ENCODE data around the gene CDC45.

CDC45 gene

DNA sequence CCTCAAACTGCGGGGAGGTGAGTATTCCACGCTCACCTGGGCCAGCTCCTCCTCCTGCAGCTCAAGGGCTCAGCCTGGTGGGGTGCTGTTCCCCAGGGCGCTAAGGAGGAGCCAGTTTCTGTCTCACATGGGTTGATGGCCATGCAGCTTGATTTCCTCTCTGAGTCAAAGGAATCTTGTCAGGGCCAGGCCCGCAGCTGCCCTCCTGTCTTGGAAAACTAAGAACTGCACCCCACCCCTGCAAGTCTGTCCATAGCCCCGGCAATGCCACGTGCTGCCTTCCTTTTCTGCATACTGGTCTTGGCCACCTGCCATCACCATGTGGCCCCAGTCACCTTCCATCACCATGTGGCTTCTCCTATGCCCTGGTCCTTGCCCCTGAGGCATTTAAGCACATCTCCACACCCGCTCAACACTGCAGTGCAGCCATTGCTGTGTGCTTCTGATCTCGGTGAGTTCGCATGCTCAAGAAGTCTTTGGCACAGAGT, 79.6 kb downstream of the CDC45 start:
- no peak for DNase-seq (ENCODE audit: low read depth, low spot score)

DNA sequence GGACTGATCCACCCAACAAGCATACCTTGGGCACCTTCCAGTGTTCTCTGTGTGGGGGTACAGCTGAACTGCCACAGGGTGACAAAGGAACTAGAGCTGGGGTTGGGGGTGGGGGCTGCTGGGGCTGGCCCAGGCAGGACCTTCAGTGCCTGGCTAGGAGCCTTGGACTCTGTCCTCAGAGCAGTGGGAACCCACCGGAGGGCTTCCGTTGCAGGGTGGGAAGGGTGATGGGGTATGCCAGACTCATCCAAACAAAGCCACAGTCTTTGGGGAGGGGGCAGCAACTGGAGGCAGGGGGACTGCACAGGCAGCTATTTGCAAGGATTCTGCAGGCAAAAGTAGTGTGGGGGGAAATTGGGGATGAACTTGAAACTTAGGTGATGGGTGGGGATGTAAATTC, 80.2 kb downstream of the CDC45 start:
- DNase-seq (ENCODE audit: low read depth, low spot score), result no peak

DNA sequence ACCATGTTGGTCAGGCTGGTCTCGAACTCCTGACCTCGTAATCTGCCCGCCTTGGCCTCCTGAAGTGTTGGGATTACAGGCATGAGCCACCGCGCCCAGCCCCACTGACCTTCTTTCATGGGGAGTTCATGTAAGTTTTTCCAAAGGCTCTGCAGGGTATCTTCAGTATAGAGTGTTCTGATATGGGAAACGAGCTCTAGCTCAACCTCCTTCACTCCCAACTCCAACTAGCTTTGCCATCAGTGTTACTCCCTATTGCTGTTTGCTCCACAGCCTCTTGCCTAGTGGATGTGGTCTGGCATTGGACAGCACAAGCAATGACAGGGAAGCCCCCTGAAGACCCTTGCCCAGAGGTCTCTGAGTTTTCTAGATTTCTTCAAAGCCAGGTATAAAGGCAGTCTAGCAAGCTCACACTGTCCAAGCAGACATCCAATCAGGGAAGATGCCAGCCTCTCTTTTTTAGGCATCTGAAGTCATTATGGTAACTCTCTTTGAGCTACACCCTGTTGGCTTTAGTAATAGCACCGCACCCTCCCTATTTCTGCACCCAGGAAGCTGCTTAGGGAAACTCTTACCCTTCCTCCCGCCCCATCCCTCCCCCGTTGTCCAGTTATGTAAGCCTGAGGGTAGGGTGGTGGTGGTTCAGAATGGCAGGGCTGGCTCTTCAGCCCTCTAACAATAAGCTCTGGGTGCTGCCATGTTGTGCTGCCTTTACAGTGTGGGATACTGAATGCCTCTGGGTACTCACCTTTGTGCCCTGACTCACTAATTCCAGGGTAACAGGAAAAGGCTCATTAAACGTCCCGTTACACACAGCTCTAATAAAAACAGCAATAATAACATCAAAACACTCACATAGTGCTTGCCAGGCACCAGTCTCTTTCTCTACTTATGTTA, 85.9 kb downstream of the CDC45 start:
- DNase-seq (ENCODE audit: low read depth, low spot score), result no peak

DNA sequence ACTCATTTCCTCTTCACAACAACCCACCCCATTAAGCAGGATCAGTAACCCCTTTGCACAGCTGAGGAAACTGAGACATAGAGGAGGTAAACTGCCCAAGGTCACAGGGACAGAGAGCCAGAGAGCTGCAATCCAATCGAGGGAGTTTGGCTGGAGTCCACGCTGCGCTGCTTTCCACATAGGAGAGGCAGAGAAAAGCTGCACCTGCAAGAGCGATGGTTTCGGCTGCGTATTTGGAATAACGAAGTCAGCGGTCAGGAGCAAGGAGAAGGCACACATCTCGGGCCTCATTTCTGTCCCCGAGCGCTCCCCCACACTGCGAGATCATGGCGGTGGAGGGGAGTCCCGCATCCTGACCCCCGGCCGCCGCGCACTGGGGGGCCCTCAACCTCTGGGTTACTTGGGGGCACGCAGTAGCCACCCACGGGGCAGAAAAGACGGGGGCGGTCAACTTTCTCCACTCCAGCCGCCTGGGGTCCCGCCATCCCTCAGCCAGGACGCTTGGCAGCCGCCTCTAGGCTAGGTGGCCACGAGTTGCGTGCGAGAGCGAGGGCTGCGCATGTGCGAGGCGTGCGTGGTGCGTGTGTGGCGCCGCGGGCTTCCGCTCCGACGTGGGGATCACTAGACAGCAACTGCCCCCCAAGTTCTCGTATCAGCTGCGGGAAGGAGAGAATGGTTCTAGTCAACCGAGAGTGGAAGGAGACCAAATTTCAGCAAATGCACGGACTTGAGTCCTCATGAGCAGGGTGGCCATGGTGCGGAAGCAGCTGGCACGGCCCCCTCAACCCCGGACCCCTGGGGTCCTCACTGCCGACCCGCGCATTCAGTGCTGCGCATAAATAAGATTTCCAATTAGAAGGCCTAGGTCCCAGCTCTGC, 86.8 kb downstream of the CDC45 start:
- no peak for DNase-seq (ENCODE audit: low read depth, low spot score)

DNA sequence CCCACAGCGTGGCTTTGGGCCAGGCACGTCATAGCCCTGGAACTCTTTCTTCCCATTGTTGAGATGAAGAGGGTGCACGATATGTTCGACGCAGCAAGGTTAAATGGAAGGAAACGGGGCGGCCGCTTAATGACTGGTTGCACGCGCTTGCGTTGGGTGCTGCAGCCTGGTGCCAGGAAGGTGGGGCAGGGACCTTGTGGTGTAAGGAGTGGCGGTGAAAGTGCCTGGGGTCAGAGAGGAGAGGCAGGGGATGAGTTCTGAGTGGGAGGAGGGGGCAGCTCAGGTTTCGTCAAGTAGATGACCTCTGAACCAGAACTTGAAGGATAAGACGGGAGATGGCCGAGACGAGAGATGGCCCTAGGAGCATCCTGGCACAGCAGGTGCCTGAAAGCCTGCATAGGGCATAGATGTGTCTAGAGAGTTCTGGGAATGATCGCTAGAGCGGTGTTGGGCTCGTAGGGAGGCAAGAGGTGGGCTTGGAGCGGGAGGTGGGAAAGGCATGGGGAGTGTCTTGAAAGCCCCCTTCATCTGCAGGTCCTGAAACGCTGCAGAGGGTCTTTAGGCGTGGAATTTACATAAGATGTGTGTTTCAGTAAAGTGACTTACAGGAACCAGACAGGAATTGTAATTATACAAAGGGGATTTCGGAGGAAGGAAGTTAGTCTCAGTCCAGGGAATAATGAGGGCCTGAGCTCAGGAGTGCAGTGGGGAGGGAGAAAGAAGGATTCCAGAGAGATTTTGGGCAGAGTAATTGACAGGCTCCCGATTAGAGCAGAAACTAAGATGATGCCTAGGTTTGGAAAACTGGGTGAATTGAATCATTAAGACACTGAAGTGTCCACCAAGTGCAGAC, 87.7 kb downstream of the CDC45 start:
- DNase-seq (ENCODE audit: low read depth, low spot score), result no peak

DNA sequence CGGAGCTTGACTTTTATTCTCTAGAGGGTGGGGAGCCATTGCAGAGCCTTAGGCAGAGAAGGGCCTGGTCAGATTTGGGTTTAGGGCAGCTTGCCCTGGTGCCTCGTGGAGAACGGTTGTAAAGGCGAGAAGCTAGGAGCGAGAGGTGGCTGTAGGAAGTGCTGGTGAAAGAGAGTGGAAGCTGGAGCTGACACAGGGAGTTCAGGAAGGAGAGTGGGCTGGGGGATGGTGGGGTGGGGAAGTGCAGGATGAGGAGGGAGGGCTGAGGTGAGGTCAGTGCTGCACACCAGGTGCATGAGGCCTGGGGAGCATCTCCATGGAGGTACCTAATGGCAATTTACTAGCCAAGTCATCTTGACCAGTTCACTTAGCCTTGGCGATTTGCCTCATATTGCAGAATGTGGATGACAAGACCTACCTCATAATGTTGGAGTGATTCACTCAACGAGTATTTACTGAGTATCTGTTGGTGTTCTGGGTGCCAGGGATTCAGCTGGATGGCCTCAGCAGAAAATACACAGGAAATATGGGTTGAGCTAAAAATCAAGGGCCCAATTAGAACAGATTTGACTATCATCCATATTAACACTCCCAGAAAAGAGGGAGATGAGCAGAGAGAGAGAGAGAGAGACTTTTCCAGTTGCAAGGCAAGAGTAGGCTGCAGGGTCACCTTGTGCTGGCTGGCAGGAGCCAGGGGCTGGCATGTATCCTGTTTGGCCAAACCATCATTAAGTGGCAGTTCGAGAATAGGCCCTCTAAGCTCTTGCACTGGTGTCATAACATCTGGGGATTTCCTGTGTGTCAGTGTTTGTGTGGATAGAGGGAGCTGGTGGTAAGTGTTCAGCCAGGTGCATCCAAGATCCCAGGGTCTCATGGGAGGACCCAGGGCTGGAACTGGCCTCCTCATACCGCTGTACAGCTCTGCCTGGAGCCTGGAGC, 88.9 kb downstream of the CDC45 start:
- no peak for DNase-seq (ENCODE audit: low read depth, low spot score)

DNA sequence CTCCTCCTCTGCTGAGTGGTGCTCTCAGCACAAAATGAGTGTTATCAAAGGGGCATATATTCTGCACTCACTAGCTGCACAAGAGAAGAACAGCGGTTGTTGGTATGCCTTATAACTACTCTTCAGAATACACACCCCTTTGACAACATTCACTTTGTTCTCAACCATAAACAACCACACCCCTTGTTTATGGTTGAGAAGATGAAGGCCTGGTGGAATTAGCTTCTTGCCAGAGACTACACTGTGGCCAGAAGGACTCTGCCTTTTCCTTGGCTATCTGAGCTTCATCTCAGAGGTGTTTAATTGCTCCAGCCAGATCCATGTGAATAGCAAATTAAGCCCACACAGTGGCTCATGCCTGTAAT, 89.5 kb downstream of the CDC45 start:
- DNase-seq (ENCODE audit: low read depth, low spot score), result no peak

DNA sequence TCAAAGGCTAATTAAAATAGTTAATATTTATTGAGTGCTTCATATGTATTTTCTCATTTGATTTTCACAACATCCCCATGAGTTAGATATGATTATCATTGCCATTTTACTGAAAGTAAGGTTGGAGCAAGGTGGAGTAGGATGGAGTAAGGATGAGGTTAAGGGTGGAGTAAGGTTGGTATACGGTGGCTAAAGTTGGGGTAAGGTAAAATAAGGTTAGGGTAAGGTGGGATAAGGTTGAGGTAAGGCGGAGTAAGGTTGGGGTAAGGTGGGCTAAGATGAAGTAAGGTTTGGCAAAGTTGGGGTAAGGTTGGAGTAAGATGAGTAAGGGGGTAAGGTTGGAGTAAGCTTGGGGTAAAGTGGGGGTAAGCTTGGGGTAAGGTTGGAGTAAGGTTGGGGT, 90.3 kb downstream of the CDC45 start:
- no peak for DNase-seq (ENCODE audit: low read depth, low spot score)
